GM21619 (cell line): ENCODE results near the gene CYP39A1.

ENCODE experiments used
- ATAC-seq: cut with Tn5 transposase; IDR thresholded peaks from one replicate; pipeline ENCODE4 v1.9.1; 2021; ENCODE audit not compliant: unreplicated experiment

The CYP39A1 gene

GRCh38 chr6:46652603-46653438, at the start of gene CYP39A1, which contains the start of gene SLC25A27:
CYP39A1 (minus strand) TSS chr6:46652818; CDS start chr6:46652582, 236 bp downstream.
SLC25A27 (plus strand) TSS chr6:46652975; CDS start chr6:46653193, 218 bp downstream.
- peak; percentile 100 for ATAC-seq

- ATAC-seq, result no peak
These were observed 47.4 kb upstream of the CYP39A1 start for GRCh38 chr6:46699970-46700369.

DNA sequence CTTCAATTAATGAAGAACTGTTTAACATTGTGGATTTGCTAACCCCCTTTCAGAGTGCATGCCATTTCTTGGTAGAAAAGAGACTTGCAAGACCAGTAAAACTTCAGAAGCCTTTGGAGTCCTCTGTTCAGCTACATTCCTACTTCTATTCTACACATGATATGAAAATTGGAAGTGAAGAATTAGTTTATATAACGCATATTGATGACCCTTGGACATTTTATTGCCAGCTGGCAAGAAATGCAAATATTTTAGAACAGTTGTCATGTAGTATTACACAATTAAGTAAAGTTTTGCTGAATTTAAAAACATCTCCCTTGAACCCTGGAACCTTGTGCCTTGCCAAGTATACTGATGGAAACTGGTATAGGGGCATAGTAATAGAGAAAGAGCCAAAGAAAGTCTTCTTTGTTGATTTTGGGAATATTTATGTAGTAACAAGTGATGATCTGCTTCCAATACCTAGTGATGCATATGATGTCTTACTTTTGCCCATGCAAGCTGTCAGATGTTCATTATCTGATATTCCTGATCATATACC, 38.4 kb upstream of the CYP39A1 start:
- ATAC-seq, result no peak

DNA sequence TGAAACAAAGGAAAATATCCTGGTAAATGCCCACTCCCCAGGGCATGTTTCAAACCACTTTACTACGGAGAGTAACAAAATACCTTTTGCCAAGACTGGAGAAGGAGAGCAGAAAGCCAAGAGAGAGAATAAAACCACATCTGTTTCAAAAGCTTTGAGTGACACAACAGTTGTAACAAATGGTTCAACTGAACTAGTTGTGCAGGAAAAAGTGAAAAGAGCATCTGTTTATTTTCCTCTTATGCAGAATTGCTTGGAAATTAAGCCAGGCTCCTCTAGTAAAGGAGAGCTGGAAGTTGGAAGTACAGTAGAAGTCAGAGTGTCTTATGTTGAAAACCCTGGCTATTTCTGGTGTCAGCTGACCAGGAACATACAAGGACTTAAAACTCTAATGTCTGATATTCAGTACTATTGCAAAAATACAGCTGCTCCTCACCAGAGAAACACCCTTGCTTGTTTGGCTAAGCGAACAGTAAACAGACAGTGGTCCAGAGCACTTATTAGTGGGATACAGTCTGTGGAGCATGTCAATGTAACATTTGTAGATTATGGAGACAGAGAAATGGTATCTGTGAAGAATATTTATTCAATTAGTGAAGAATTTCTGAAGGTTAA, 37.6 kb upstream of the CYP39A1 start:
- ATAC-seq, result no peak

GRCh38 chr6:46689657-46690056, 37.0 kb upstream of the CYP39A1 start:
- no peak for ATAC-seq

GRCh38 chr6:46688966-46689335, 36.3 kb upstream of the CYP39A1 start:
- no peak for ATAC-seq

DNA sequence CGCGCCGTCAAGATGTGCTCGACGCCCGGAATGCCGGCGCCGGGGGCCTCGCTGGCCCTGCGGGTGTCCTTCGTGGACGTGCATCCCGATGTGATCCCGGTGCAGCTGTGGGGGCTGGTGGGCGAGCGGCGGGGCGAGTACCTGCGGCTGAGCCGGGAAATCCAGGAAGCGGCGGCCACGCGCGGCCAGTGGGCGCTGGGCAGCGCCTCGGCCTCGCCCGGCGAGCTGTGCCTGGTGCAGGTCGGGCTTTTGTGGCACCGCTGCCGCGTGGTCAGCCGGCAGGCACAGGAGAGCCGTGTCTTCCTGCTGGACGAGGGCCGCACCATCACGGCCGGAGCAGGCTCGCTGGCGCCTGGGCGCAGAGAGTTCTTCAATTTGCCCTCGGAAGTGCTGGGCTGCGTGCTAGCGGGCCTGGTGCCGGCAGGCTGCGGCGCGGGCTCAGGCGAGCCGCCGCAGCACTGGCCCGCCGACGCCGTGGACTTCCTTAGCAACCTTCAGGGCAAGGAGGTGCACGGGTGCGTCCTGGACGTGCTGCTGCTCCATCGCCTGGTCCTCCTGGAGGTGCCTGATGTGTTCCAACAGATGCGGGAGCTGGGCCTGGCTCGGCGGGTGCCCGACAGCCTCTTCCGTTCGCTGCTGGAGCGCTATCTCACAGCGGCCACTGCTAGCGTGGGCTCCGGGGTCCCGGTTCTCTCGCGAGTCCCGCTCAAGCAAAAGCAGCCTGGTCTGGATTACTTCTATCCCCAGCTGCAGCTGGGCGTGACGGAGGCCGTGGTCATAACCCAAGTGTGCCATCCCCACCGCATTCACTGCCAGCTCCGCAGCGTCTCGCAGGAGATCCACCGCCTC, 35.7 kb upstream of the CYP39A1 start:
- ATAC-seq, result no peak

GRCh38 chr6:46687619-46688097, 35.0 kb upstream of the CYP39A1 start, which contains the start of gene TDRD6:
TDRD6 (plus strand) TSS chr6:46687885; CDS start chr6:46688129, 244 bp downstream.
- no peak for ATAC-seq

DNA sequence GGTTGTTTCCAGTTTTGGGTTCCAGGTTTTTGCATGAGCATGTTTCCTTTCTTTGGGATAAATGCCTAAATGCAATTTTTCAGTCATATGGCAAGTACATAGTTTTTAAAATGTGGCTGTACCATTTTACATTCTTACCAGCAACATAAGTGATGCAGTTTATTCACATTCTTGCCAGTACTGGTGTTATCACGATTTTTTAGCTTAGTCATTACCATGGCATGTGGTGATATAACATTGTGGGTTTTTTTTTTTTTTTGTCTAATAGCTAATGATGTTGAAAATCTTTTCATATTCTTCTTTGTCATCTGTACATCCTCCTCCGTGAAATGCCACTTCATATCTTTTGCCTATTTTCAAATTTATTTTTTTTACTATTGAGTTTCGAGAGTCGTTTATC, 32.2 kb upstream of the CYP39A1 start:
- ATAC-seq, result no peak

DNA sequence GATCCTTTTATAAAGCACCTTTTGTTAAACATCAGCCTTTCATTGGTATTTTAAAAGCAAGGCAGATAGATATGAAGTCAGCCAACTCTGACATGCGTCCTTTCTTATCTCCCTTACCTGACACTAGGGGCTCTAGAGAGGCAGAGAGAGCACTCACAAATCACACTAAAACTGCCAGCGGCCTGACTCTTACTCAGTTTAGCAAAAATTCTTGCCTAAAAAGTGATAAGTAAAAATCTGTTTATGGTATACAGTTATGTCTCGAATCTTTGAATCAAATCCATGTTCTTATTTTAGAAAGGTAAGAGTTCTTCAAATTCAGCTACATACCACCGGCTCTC, 24.7 kb upstream of the CYP39A1 start:
- no peak for ATAC-seq

GRCh38 chr6:46676604-46677313, 24.1 kb upstream of the CYP39A1 start:
- no peak for ATAC-seq

DNA sequence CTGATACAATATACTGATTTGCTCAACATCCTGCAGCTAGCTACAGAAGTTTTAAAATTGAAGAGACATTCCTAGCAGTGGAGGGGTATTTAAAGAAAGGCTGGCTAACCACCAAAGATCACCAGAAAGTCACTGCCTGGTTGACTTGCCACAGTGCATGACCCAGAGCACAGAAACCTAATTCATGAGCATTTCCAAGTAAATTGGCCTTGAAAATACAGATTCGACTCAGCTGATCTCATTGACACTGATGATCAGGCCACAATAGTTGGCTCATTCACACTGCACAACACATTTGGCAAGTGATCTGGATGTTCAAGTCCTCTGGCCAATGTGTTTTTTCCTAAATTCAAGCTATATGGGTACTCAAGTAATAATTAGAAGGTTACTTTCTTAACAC, 21.8 kb upstream of the CYP39A1 start:
- no peak for ATAC-seq

GRCh38 chr6:46667377-46667776, 14.8 kb upstream of the CYP39A1 start:
- no peak for ATAC-seq

- ATAC-seq, result no peak
These were observed 8.9 kb upstream of the CYP39A1 start for GRCh38 chr6:46661483-46661882.

GRCh38 chr6:46657642-46658041, 5.0 kb upstream of the CYP39A1 start:
- no peak for ATAC-seq

- ATAC-seq, result no peak
These were observed 3.2 kb upstream of the CYP39A1 start for GRCh38 chr6:46655803-46656202.

- no peak for ATAC-seq
These were observed 999 bp upstream of the CYP39A1 start for GRCh38 chr6:46653439-46654195.

- no peak for ATAC-seq
These were observed 401 bp downstream of the CYP39A1 start for GRCh38 chr6:46652232-46652602.

GRCh38 chr6:46651816-46652215, 802 bp downstream of the CYP39A1 start:
- ATAC-seq, result no peak

GRCh38 chr6:46651006-46651405, 1.6 kb downstream of the CYP39A1 start:
- ATAC-seq, result no peak
